Mucosa of stomach (tissue), 1 donor: ENCODE measurements around the gene CDC42BPG.

Source experiments
- H3K27me3 ChIP-seq: one replicate; pipeline ENCODE4 v1.7.0; 2013; ENCODE audit warnings: mild to moderate bottlenecking, low read length; ENCODE audit not compliant: control insufficient read depth, insufficient read depth
- H3K36me3 ChIP-seq: one replicate; pipeline ENCODE4 v1.7.0; 2013; ENCODE audit warnings: low read length; ENCODE audit not compliant: control insufficient read depth, insufficient read depth
- H3K4me1 ChIP-seq: one replicate; pipeline ENCODE4 v1.7.0; 2013; ENCODE audit warnings: mild to moderate bottlenecking, low read length; ENCODE audit not compliant: control insufficient read depth, insufficient read depth
- H3K4me3 ChIP-seq: one replicate; pipeline ENCODE4 v1.7.0; 2013; ENCODE audit warnings: low read length
- H3K9ac ChIP-seq: one replicate; pipeline ENCODE4 v1.7.0; 2013; ENCODE audit warnings: mild to moderate bottlenecking, low read length, moderate library complexity
- H3K9me3 ChIP-seq: one replicate; pipeline ENCODE4 v1.7.0; 2013; ENCODE audit warnings: mild to moderate bottlenecking, low read length, moderate library complexity; ENCODE audit not compliant: control insufficient read depth
- donor health status: Pancreatic carcinoma.

Gene CDC42BPG

GRCh38 chr11:64800303-64801157, 43.9 kb downstream of the CDC42BPG start:
- H3K27me3 ChIP-seq = no peaks in the 10 kb centered on the region
- no peaks in the 10 kb centered on the region for H3K9me3 ChIP-seq
- H3K4me3 ChIP-seq = no peak overlapping the region
- no peak overlapping the region for H3K9ac ChIP-seq
- H3K36me3 ChIP-seq = peaks cover 5% of the 10 kb centered on the region
- peaks cover 24% of the 10 kb centered on the region for H3K4me1 ChIP-seq

GRCh38 chr11:64799623-64800302, 44.7 kb downstream of the CDC42BPG start:
- Histone ChIP-seq H3K9ac (no peak overlapping the region), H3K4me1 (peaks cover 24% of the 10 kb centered on the region), H3K9me3 (no peaks in the 10 kb centered on the region), H3K4me3 (no peak overlapping the region), H3K36me3 (no peaks in the 10 kb centered on the region), H3K27me3 (no peaks in the 10 kb centered on the region)

- Histone ChIP-seq H3K9me3 (no peaks in the 10 kb centered on the region), H3K4me3 (no peak overlapping the region), H3K36me3 (no peaks in the 10 kb centered on the region), H3K27me3 (no peaks in the 10 kb centered on the region), H3K9ac (no peak overlapping the region), H3K4me1 (peaks cover 23% of the 10 kb centered on the region)
These were observed 45.2 kb downstream of the CDC42BPG start for GRCh38 chr11:64799256-64799622.

- H3K4me1 ChIP-seq = peaks cover 6% of the 10 kb centered on the region
- H3K9ac ChIP-seq = no peak overlapping the region
- H3K27me3 ChIP-seq = no peaks in the 10 kb centered on the region
- no peaks in the 10 kb centered on the region for H3K36me3 ChIP-seq
- no peaks in the 10 kb centered on the region for H3K9me3 ChIP-seq
- no peak overlapping the region for H3K4me3 ChIP-seq
These were observed 47.5 kb downstream of the CDC42BPG start for GRCh38 chr11:64796757-64797541.

GRCh38 chr11:64796047-64796756, 48.3 kb downstream of the CDC42BPG start:
- Histone ChIP-seq H3K4me3 (no peak overlapping the region), H3K9ac (no peak overlapping the region), H3K9me3 (no peaks in the 10 kb centered on the region), H3K4me1 (no peaks in the 10 kb centered on the region), H3K27me3 (no peaks in the 10 kb centered on the region), H3K36me3 (no peaks in the 10 kb centered on the region)

- H3K9me3 ChIP-seq = no peaks in the 10 kb centered on the region
- H3K4me3 ChIP-seq = no peak overlapping the region
- H3K4me1 ChIP-seq = no peaks in the 10 kb centered on the region
- no peaks in the 10 kb centered on the region for H3K27me3 ChIP-seq
- no peak overlapping the region for H3K9ac ChIP-seq
- no peaks in the 10 kb centered on the region for H3K36me3 ChIP-seq
These were observed 49.9 kb downstream of the CDC42BPG start for GRCh38 chr11:64794526-64794925.

- no peaks in the 10 kb centered on the region for H3K27me3 ChIP-seq
- no peaks in the 10 kb centered on the region for H3K9me3 ChIP-seq
- H3K4me1 ChIP-seq = no peaks in the 10 kb centered on the region
- no peaks in the 10 kb centered on the region for H3K36me3 ChIP-seq
- H3K4me3 ChIP-seq = no peak overlapping the region
- no peak overlapping the region for H3K9ac ChIP-seq
These were observed 50.9 kb downstream of the CDC42BPG start for GRCh38 chr11:64793271-64794160.

GRCh38 chr11:64792482-64792881, 52.0 kb downstream of the CDC42BPG start:
- Histone ChIP-seq H3K4me3 (no peak overlapping the region), H3K9me3 (no peaks in the 10 kb centered on the region), H3K36me3 (no peaks in the 10 kb centered on the region), H3K9ac (no peak overlapping the region), H3K27me3 (no peaks in the 10 kb centered on the region), H3K4me1 (no peaks in the 10 kb centered on the region)

GRCh38 chr11:64791781-64792291, 52.6 kb downstream of the CDC42BPG start:
- no peaks in the 10 kb centered on the region for H3K4me1 ChIP-seq
- no peak overlapping the region for H3K4me3 ChIP-seq
- H3K27me3 ChIP-seq = no peaks in the 10 kb centered on the region
- no peaks in the 10 kb centered on the region for H3K9me3 ChIP-seq
- no peak overlapping the region for H3K9ac ChIP-seq
- no peaks in the 10 kb centered on the region for H3K36me3 ChIP-seq

- H3K4me3 ChIP-seq = no peak overlapping the region
- no peak overlapping the region for H3K9ac ChIP-seq
- H3K9me3 ChIP-seq = no peaks in the 10 kb centered on the region
- H3K4me1 ChIP-seq = no peaks in the 10 kb centered on the region
- no peaks in the 10 kb centered on the region for H3K36me3 ChIP-seq
- no peaks in the 10 kb centered on the region for H3K27me3 ChIP-seq
These were observed 54.0 kb downstream of the CDC42BPG start for GRCh38 chr11:64790205-64791095.
